Measurements from ENCODE around the gene MPND. TPM values are rescaled to one million over a fixed set of nuclear protein-coding genes. Genes with fewer than 3 reads are reported as not detected.

Gene MPND
- total RNA-seq, 4 donors from 2014 or later: 4.4 to 10.6 (median 7.8) TPM

DNA sequence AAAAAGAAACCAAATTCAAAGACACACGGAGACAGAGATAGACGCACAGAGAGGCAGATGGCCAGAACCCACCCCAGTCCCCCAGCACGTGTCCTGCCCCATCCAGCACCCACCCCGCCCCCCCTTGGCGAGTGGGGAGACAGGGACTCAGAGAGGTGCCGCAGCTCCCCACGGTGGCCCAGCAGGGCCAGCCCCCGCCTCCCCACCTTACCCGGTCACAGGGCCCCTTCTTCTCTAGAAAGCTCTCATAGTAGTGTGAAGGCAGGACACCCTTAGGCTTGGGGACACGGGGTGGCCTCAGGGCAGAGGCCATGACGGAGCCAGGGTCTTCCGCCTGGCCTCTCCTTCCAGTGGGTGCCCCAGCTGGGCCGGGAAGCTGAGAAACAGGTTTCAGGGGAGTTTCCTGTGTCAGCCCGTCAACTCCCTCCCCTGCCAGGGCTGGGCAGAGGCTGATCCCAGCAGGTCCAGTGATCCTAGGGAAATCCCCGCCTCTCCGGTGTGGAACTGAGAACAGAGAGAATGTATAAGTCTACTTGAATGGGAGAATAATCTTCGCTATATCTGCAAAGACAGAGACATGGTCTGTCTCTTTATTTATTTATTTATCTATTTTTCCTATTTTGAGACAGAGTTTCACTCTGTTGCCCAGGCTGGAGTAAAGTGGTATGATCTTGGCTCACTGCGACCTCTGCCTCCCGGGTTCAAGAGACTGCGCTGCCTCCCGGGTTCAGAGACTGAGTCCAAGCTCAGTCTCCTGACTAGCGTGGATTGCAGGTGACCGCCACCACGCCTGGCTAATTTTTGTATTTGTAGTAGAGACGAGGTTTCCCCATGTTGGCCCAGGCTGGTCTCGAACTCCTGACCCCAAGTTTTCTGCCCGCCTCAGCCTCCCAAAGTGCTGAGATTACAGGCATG lies 4.7 kb upstream of the MPND start, which contains the start of gene STAP2:
Gene STAP2, minus strand, starts transcription at position 387 of the 915 bp plus-strand sequence. Its CDS starts 74 bp downstream, at position 313.
- DNase-seq (ENCODE audit: low spot score in 2 of 2): peak in 1 of 2 donors; percentile 58
- intact Hi-C loops (cut with DNase I; ENCODE audit: low total_unique reads): no loop called here

DNA sequence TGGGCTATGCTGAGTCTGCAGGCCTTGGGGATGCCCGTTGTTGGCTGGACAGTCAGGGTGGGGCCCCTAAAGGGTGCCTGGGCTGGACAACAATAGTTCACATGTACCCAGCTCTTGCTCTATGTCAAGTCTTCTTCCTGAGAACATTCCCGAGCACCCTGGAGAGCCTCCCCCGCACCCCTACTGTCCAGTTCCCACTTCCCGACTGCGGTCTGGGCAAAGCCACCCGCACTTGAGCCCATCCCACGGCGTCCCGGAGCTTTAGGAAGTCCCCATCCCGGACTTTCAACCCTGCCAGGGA lies 1.1 kb upstream of the MPND start:
- TF ChIP-seq, protein P1, sequence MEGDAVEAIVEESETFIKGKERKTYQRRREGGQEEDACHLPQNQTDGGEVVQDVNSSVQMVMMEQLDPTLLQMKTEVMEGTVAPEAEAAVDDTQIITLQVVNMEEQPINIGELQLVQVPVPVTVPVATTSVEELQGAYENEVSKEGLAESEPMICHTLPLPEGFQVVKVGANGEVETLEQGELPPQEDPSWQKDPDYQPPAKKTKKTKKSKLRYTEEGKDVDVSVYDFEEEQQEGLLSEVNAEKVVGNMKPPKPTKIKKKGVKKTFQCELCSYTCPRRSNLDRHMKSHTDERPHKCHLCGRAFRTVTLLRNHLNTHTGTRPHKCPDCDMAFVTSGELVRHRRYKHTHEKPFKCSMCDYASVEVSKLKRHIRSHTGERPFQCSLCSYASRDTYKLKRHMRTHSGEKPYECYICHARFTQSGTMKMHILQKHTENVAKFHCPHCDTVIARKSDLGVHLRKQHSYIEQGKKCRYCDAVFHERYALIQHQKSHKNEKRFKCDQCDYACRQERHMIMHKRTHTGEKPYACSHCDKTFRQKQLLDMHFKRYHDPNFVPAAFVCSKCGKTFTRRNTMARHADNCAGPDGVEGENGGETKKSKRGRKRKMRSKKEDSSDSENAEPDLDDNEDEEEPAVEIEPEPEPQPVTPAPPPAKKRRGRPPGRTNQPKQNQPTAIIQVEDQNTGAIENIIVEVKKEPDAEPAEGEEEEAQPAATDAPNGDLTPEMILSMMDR (IDR thresholded peaks at IDR 0.05): no peak
- no peak for TF ChIP-seq POLR2A (IDR thresholded peaks at IDR 0.05)
- 1 to 3% methylated on average over 10 of the region's 10 CpGs for WGBS, 2 donors
- intact Hi-C loops (cut with DNase I; ENCODE audit: low total_unique reads): no loop called here
- H3K4me3 ChIP-seq (ENCODE audit: low read depth, poor library complexity, severe bottlenecking): peak overlapping the region; percentile 20
- no peak for DNase-seq (ENCODE audit: low spot score in 2 of 2)

More for the DNA sequence above, 4.7 kb upstream of the MPND start, which contains the start of gene STAP2:
- H3K4me3 ChIP-seq (ENCODE audit: low read depth, poor library complexity, severe bottlenecking): peak within 1 kb of the TSS; percentile 0
- WGBS, 2 donors: 35 to 45% methylated on average over 21 to 25 of the region's 27 CpGs
- TF ChIP-seq, protein P1 (IDR thresholded peaks at IDR 0.05): no peak
- TF ChIP-seq POLR2A (IDR thresholded peaks at IDR 0.05): no peak

DNA sequence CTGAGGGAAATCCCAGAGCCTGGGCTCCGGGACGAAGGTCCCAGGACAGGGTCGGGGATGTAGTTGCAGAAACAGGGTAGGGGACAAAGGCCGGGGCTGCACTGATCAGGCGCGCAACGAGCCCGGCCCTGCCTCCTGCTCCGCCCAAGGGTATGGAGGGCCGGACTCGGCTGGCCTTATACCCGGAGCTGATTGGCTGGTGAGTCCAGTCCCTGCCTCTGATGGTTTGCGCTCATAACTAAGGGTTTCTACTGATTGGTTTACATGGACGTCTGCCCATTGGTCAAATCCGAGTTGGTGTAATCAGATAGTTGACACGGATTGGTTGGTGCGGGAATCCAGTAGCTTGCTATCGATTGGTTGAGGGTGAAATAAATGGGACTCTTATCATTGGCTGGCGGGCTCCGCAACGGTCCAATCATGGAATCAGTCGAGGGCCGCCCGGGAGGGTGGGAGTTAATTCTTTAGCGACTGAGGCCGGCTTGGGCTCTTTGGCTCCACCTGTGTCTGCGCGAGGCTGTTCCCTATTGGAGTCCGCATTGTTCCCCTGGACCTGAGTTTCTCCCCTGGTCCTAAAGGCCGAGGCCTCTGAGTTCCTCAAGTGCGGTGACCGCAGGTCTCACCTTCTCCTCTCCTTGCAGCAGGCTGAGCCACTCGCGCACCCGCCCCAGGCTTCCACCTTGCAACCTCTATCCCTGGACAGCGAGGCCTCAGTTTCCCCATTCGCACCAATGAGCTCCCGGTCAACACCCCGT lies 570 bp upstream of the MPND start:
- peak overlapping the region; percentile 64 for H3K4me3 ChIP-seq (ENCODE audit: low read depth, poor library complexity, severe bottlenecking)
- intact Hi-C loops (cut with DNase I; ENCODE audit: low total_unique reads): no loop called here
- WGBS, 2 donors: 0 to 1% methylated on average over 38 of the region's 39 CpGs

DNA sequence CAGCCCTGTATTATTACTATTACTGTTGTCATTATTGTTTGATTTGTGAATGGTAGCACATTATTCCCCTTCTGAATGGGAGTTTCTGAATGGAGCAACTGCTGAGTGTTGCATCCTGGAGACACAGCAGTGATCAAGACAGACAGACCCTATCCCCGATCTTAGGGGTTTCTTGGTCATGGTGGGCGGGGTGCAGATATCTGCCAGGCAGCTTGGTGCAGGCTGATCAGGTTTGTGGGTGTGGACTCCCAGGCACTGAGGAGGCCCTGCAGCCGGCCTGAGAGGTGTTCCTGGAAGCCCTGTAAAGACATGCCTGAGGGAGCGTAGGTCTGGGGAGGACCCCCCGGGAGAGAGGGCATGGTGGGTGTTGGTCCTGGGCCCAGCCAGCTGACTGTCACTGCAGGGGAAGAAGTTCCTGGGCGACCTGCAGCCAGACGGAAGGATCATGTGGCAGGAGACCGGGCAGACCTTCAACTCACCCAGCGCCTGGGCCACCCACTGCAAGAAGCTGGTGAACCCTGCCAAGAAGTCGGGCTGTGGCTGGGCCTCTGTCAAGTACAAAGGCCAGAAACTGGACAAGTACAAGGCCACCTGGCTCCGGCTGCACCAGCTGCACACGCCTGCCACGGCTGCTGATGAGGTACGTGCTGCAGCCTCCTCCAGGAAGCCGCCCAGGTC lies 2.1 kb downstream of the MPND start:
- WGBS, 2 donors: 71 to 88% methylated on average over 13 to 14 of the region's 15 CpGs
- no peak for TF ChIP-seq POLR2A (IDR thresholded peaks at IDR 0.05)
- TF ChIP-seq, protein P1 (IDR thresholded peaks at IDR 0.05): no peak
- no peak for DNase-seq (ENCODE audit: low spot score in 2 of 2)
- no peak overlapping the region for H3K4me3 ChIP-seq (ENCODE audit: low read depth, poor library complexity, severe bottlenecking)
- intact Hi-C loops (cut with DNase I; ENCODE audit: low total_unique reads): no loop called here

More for the DNA sequence above, 570 bp upstream of the MPND start:
- TF ChIP-seq, protein P1 (IDR thresholded peaks at IDR 0.05): no peak
- TF ChIP-seq POLR2A (IDR thresholded peaks at IDR 0.05): peak in 1 of 2 donors; percentile 66
- peak; percentile 99 for DNase-seq (ENCODE audit: low spot score in 2 of 2)

DNA sequence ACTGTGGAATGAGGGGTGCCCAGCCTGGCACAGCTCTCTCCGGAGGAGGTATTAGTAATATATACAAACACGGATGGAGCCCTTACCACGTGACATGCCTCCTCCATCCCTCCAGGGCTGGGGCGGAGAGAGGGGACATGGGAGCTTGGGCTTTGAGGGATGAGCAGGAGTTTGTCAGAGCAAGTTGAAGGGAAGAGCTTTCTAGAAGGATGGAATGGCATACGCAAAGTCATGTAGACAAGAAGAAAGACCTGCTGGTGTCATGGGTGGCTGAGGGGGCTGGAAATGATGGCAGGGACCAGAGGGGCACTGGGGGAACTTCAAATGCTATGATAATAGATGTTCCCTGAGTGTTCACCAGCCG lies 2.6 kb downstream of the MPND start:
- intact Hi-C loops (cut with DNase I; ENCODE audit: low total_unique reads): no loop called here
- 88 to 94% methylated on average over 6 of the region's 6 CpGs for WGBS, 2 donors

More for the DNA sequence above, 2.6 kb downstream of the MPND start:
- DNase-seq (ENCODE audit: low spot score in 2 of 2): no peak
- TF ChIP-seq POLR2A (IDR thresholded peaks at IDR 0.05): no peak
- TF ChIP-seq, protein P1 (IDR thresholded peaks at IDR 0.05): no peak
- H3K4me3 ChIP-seq (ENCODE audit: low read depth, poor library complexity, severe bottlenecking): no peak overlapping the region
